ENCODE results near the gene CRAT. TPM values are rescaled to one million over a fixed set of nuclear protein-coding genes. Genes with fewer than 3 reads are reported as not detected.
A peak's percentile ranks its signal among the peaks of the same experiment; 100 is the strongest.

Gene CRAT
- total and polyA plus RNA-seq, 2 donors (not counting 1 experiment from before 2014, with no cell fraction given), result 34.0 to 45.1 TPM

DNA sequence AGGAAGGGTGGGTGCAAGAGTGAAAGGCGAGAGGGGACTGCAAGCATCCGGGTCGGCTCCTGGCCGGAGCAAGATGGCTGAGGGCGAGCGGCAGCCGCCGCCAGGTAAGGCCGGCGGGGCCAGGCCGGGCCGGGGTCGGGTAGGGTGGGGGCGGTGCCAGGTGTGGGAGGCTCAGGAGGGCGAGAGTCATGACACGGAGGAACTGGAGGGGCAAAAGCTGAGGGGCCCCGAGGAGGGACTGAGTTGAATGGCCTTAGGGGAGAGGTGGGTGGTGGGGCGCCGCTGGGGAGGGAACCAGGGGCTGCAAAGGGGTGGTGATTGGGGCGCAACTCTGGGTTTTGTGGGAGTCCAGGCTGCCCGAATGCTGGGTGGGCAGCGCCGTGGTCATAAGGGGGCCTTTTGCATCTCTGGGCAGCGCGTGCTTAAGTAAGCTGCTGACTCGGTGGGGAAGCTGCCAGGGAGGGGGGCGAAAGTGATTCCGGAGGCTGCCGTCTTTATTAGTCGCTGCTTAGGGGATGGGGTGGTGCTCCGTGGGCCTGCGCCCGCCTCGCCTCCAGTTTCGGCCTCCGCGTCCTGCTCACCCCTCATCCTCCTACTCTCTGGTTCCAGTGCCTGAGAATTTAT is 1.0 kb upstream of the CRAT start:
- Histone ChIP-seq H3K79me2 (ENCODE audit: control insufficient read depth, insufficient read depth, low read length) (peaks cover 25% of the 10 kb centered on the region), H3K9ac (ENCODE audit: insufficient read depth, low read length) (peak overlapping the region; percentile 82), H3K4me1 (ENCODE audit: control insufficient read depth, extremely low read depth, insufficient read depth, low read length) (peaks cover 4% of the 10 kb centered on the region), H2AFZ (ENCODE audit: low read length) (peak overlapping the region; percentile 94), H3K27ac (ENCODE audit: insufficient read depth, low read length) (peak overlapping the region; percentile 98), H3K4me2 (ENCODE audit: extremely low read depth, insufficient read depth, low read length) (peak overlapping the region; percentile 61), H3K4me3 (replicated peaks in 1 of 4; ENCODE audit: control extremely low read depth in 1 of 4, insufficient read depth in 1 of 4, low read depth in 3 of 4, low read length in 4 of 4) (peak overlapping the region; percentile 79 to 90 (median 86)), H3K27me3 (ENCODE audit: control insufficient read depth, insufficient read depth, low read length) (no peaks in the 10 kb centered on the region), H4K20me1 (ENCODE audit: control insufficient read depth, extremely low read depth, insufficient read depth, low read length) (no peaks in the 10 kb centered on the region), H3K9me3 (ENCODE audit: control insufficient read depth, insufficient read depth, low read depth, low read length) (no peaks in the 10 kb centered on the region), H3K36me3 (ENCODE audit: control insufficient read depth, insufficient read depth, low read length) (peaks cover 4% of the 10 kb centered on the region)
- peak; percentile 56 to 68 for DNase-seq (ENCODE audit: low read depth in 2 of 2)
- no peak for TF ChIP-seq EZH2 (IDR thresholded peaks at IDR 0.05; ENCODE audit: low read length, missing control alignments)
- TF ChIP-seq, protein P1, sequence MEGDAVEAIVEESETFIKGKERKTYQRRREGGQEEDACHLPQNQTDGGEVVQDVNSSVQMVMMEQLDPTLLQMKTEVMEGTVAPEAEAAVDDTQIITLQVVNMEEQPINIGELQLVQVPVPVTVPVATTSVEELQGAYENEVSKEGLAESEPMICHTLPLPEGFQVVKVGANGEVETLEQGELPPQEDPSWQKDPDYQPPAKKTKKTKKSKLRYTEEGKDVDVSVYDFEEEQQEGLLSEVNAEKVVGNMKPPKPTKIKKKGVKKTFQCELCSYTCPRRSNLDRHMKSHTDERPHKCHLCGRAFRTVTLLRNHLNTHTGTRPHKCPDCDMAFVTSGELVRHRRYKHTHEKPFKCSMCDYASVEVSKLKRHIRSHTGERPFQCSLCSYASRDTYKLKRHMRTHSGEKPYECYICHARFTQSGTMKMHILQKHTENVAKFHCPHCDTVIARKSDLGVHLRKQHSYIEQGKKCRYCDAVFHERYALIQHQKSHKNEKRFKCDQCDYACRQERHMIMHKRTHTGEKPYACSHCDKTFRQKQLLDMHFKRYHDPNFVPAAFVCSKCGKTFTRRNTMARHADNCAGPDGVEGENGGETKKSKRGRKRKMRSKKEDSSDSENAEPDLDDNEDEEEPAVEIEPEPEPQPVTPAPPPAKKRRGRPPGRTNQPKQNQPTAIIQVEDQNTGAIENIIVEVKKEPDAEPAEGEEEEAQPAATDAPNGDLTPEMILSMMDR (conservative IDR thresholded peaks at IDR 0.05 in 1 of 2, IDR thresholded peaks at IDR 0.05 in 1 of 2; ENCODE audit: low read depth in 1 of 2, low read length in 2 of 2), result no peak

DNA sequence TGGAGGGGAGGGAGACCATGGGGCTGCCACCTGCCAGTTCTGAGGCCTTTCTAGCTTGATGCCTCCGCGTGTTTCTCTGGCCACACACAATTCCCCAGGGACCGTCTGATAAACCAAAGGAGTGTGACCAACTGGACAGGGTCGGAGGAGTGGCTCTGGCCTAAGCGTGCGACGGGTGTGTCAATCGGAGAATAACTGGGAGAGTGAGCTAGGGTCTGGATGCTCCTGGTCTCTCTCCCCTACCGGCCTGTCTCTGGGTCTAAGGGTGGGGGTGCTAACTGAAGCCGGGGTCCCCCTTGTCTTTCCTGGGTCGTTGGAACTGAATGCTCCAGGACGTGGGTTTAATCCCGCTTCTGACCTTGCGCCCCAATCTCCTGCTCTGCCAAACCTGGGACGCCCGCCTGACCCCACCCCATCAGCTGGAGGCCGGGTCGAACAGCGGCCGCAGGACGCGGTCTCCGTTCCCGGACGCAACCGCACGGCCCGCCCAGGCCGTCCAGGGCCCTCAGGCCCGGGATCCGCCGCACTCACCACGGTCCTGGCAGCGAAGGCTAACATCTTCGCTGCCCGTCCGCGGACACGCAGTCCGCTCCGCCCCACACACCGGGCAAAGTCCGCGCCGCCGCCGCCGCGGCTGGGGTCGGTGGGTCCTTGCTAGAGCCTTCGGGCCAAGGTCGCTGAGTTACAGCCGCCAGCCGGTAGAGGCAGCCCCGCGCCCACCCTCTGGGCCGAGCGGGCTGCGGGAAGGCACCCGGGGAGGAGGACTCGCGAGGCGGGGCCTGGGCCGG is 447 bp downstream of the CRAT start:
- Histone ChIP-seq H3K4me2 (ENCODE audit: extremely low read depth, insufficient read depth, low read length) (peak overlapping the region; percentile 20), H3K4me1 (ENCODE audit: control insufficient read depth, extremely low read depth, insufficient read depth, low read length) (peaks cover 4% of the 10 kb centered on the region), H2AFZ (ENCODE audit: low read length) (peak overlapping the region; percentile 73), H3K36me3 (ENCODE audit: control insufficient read depth, insufficient read depth, low read length) (peaks cover 4% of the 10 kb centered on the region), H3K27ac (ENCODE audit: insufficient read depth, low read length) (peak overlapping the region; percentile 67), H4K20me1 (ENCODE audit: control insufficient read depth, extremely low read depth, insufficient read depth, low read length) (no peaks in the 10 kb centered on the region), H3K4me3 (replicated peaks in 1 of 4; ENCODE audit: control extremely low read depth in 1 of 4, insufficient read depth in 1 of 4, low read depth in 3 of 4, low read length in 4 of 4) (peak overlapping the region; percentile 65 to 90 (median 80)), H3K79me2 (ENCODE audit: control insufficient read depth, insufficient read depth, low read length) (peaks cover 21% of the 10 kb centered on the region), H3K9ac (ENCODE audit: insufficient read depth, low read length) (peak overlapping the region; percentile 81), H3K27me3 (ENCODE audit: control insufficient read depth, insufficient read depth, low read length) (no peaks in the 10 kb centered on the region), H3K9me3 (ENCODE audit: control insufficient read depth, insufficient read depth, low read depth, low read length) (no peaks in the 10 kb centered on the region)
- no peak for TF ChIP-seq EZH2 (IDR thresholded peaks at IDR 0.05; ENCODE audit: low read length, missing control alignments)
- TF ChIP-seq, protein P1 (conservative IDR thresholded peaks at IDR 0.05 in 1 of 2, IDR thresholded peaks at IDR 0.05 in 1 of 2; ENCODE audit: low read depth in 1 of 2, low read length in 2 of 2), result no peak
- DNase-seq (ENCODE audit: low read depth in 2 of 2), result peak in 1 of 2 donors; percentile 12

DNA sequence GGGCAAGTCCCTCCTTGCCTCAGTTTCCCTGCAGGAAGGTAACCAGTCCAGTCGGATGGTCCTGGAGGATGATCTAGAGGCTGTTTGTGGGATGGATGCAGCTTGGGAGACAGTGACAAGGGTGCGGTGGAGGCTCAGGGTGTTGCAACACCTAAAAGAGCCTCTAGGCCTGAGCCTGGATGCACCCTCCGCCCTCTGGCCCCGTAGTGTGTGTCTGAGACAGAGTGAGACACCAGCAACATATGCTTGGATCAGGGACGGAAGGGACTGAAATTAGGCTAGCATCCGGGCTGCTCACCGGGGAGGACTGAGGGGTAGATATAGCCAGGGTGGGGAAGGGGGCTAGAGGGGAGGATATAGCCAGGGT is 1.1 kb downstream of the CRAT start:
- Histone ChIP-seq H3K4me2 (ENCODE audit: extremely low read depth, insufficient read depth, low read length) (peak overlapping the region; percentile 62), H3K36me3 (ENCODE audit: control insufficient read depth, insufficient read depth, low read length) (peaks cover 4% of the 10 kb centered on the region), H3K9ac (ENCODE audit: insufficient read depth, low read length) (no peak overlapping the region), H3K4me1 (ENCODE audit: control insufficient read depth, extremely low read depth, insufficient read depth, low read length) (peaks cover 4% of the 10 kb centered on the region), H3K27ac (ENCODE audit: insufficient read depth, low read length) (no peak overlapping the region), H3K4me3 (replicated peaks in 1 of 4; ENCODE audit: control extremely low read depth in 1 of 4, insufficient read depth in 1 of 4, low read depth in 3 of 4, low read length in 4 of 4) (peak overlapping the region in 3 of 4 experiments; percentile 12 to 90 (median 65)), H4K20me1 (ENCODE audit: control insufficient read depth, extremely low read depth, insufficient read depth, low read length) (no peaks in the 10 kb centered on the region), H3K27me3 (ENCODE audit: control insufficient read depth, insufficient read depth, low read length) (no peaks in the 10 kb centered on the region), H3K79me2 (ENCODE audit: control insufficient read depth, insufficient read depth, low read length) (peaks cover 18% of the 10 kb centered on the region), H3K9me3 (ENCODE audit: control insufficient read depth, insufficient read depth, low read depth, low read length) (no peaks in the 10 kb centered on the region), H2AFZ (ENCODE audit: low read length) (no peak overlapping the region)
- DNase-seq (ENCODE audit: low read depth in 2 of 2), result peak in 1 of 2 donors; percentile 6
- TF ChIP-seq, protein P1 (conservative IDR thresholded peaks at IDR 0.05 in 1 of 2, IDR thresholded peaks at IDR 0.05 in 1 of 2; ENCODE audit: low read depth in 1 of 2, low read length in 2 of 2), result no peak
- TF ChIP-seq EZH2 (IDR thresholded peaks at IDR 0.05; ENCODE audit: low read length, missing control alignments), result no peak
